HEK293T (cell line): ENCODE measurements around the gene LCP2.

Source experiments
- ARNT ChIP-seq: fragments of 450-650 bp; IDR thresholded peaks from 2 replicates; pipeline ENCODE4 v1.6.1; 2017; ENCODE audit warnings: mild to moderate bottlenecking
- BHLHE40 ChIP-seq: fragments of 450-650 bp; IDR thresholded peaks from 2 replicates; pipeline ENCODE4 v1.6.1; 2016; ENCODE audit warnings: mild to moderate bottlenecking, moderate library complexity, borderline replicate concordance
- CTBP1 ChIP-seq: fragments of 450-650 bp; IDR thresholded peaks from 2 replicates; pipeline ENCODE4 v1.6.1; 2016; ENCODE audit warnings: borderline replicate concordance
- ELF4 ChIP-seq: fragments of 450-650 bp; IDR thresholded peaks from 2 replicates; pipeline ENCODE4 v1.6.1; 2017; ENCODE audit warnings: antibody characterized with exemption
- FOXM1 ChIP-seq: fragments of 450-650 bp; IDR thresholded peaks from 2 replicates; pipeline ENCODE4 v1.6.1; 2017; ENCODE audit warnings: mild to moderate bottlenecking, borderline replicate concordance
- LEF1 ChIP-seq: fragments of 450-650 bp; IDR thresholded peaks from 2 replicates; pipeline ENCODE4 v1.6.1; 2017; ENCODE audit warnings: mild to moderate bottlenecking, borderline replicate concordance
- SP1 ChIP-seq: fragments of 450-650 bp; IDR thresholded peaks from 2 replicates; pipeline ENCODE4 v1.6.1; 2017
- SUZ12 ChIP-seq: fragments of 450-650 bp; IDR thresholded peaks from 2 replicates; pipeline ENCODE4 v1.6.1; 2016; ENCODE audit warnings: mild to moderate bottlenecking
- ZNF384 ChIP-seq: fragments of 450-650 bp; IDR thresholded peaks from 2 replicates; pipeline ENCODE4 v1.6.1; 2016

DNA sequence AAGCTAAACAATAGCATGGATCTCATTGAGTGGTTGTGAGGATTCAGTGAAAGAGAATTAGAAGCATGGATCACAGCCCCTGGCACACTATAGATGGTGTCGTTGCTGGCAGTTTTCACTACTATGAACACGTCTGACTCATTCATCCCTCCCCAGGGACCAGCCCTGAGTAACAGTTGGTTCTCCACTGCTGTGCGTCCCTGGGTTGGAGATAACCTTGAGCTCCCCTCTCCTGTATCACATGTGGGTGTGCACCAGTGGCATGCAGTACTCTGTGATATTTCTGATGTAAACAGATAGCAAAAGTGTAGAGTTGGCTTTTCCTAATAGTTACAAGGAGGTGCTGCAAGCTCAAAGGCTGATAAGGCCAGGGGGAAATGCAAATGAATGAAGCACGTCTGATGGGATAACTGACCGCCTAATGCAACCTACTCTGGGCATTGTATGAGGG, 8.8 kb upstream of the LCP2 start:
- no peak for TF ChIP-seq ARNT
- no peak for TF ChIP-seq SUZ12
- no peak for TF ChIP-seq BHLHE40
- no peak for TF ChIP-seq SP1
- no peak for TF ChIP-seq ELF4
- no peak for TF ChIP-seq FOXM1
- TF ChIP-seq ZNF384: no peak
- no peak for TF ChIP-seq CTBP1
- no peak for TF ChIP-seq LEF1
